ENCODE measurements around the gene SPEG. TPM values are rescaled to one million over a fixed set of nuclear protein-coding genes. Genes with fewer than 3 reads are reported as not detected.

Gene SPEG
- total and polyA plus RNA-seq, 2 donors (not counting 3 experiments of a cell fraction or from before 2014, with no cell fraction given) = 0.84 to 3.5 TPM

- no peak overlapping the region for H3K4me2 ChIP-seq (ENCODE audit: insufficient read depth, low read length)
- H3K4me1 ChIP-seq (ENCODE audit: control insufficient read depth, extremely low read depth, insufficient read depth, low read length) = peaks cover 4% of the 10 kb centered on the region
- ChIA-PET CTCF (interaction anchor here (0.6 to 2.6 kb wide), 10 partner anchors 11 to 216 kb away, joined by 3 to 24 read pairs (median 4); partner anchors contain the start of gene ANKZF1), POLR2A (no interaction called here)
- H3K9me3 ChIP-seq (replicated peaks; ENCODE audit: control insufficient read depth, insufficient read depth, low read length) = no peaks in the 10 kb centered on the region
- no peak overlapping the region for H2AFZ ChIP-seq (ENCODE audit: low read depth, low read length)
- peak; percentile 26 for FAIRE-seq
- no peak overlapping the region for H3K9ac ChIP-seq (replicated peaks; ENCODE audit: extremely low read depth, insufficient read depth, low read length)
- H3K9me1 ChIP-seq (replicated peaks; ENCODE audit: control insufficient read depth, extremely low read depth, insufficient read depth, low read length) = no peaks in the 10 kb centered on the region
- no peak overlapping the region for H3K27ac ChIP-seq (ENCODE audit: insufficient read depth, low read depth, low read length)
- dilution Hi-C loops (cut with MboI; ENCODE audit: extremely low pct_ligation_motif_present, low sequenced_read_pairs) (no loop called here), intact Hi-C loops (cut with micrococcal nuclease) (no loop called here)
- H3K27me3 ChIP-seq (ENCODE audit: control insufficient read depth in 2 of 2, insufficient read depth in 2 of 2, low read length in 2 of 2) = peaks cover 13 to 18% of the 10 kb centered on the region in 2 experiments
- H3K4me3 ChIP-seq (replicated peaks in 1 of 3; ENCODE audit: insufficient read depth in 1 of 3, low read depth in 1 of 3, low read length in 3 of 3) = no peak overlapping the region
- TF ChIP-seq MAX (IDR thresholded peaks at IDR 0.05; ENCODE audit: insufficient read depth, insufficient read length) (no peak), GATA2 (IDR thresholded peaks at IDR 0.05; ENCODE audit: insufficient read depth, insufficient read length, low read depth, low read length) (peak; percentile 13), FOS (IDR thresholded peaks at IDR 0.05; ENCODE audit: borderline replicate concordance, insufficient read depth, low read length) (no peak), EZH2 (IDR thresholded peaks at IDR 0.05; ENCODE audit: borderline replicate concordance, low read depth, low read length, severe bottlenecking) (no peak), POLR2A (IDR thresholded peaks at IDR 0.05; ENCODE audit: low read depth, low read length) (no peak), POLR2AphosphoS5 (IDR thresholded peaks at IDR 0.05; ENCODE audit: insufficient read depth, low read depth, low read length) (no peak)
- H3K36me3 ChIP-seq (ENCODE audit: control insufficient read depth in 2 of 2, extremely low read depth in 1 of 2, insufficient read depth in 2 of 2, low read length in 2 of 2) = no peaks in the 10 kb centered on the region
- no TSS peak for BruUV-seq (replicated peaks)
- DNase-seq (ENCODE audit: low read depth, low spot score) = peak; percentile 80
- H4K20me1 ChIP-seq (replicated peaks; ENCODE audit: control insufficient read depth, extremely low read depth, insufficient read depth, low read length) = no peaks in the 10 kb centered on the region
- no peaks in the 10 kb centered on the region for H3K79me2 ChIP-seq (ENCODE audit: control insufficient read depth, insufficient read depth, low read length)
These were observed 11.5 kb downstream of the SPEG start for GRCh38 chr2:219446101-219446504.

DNA sequence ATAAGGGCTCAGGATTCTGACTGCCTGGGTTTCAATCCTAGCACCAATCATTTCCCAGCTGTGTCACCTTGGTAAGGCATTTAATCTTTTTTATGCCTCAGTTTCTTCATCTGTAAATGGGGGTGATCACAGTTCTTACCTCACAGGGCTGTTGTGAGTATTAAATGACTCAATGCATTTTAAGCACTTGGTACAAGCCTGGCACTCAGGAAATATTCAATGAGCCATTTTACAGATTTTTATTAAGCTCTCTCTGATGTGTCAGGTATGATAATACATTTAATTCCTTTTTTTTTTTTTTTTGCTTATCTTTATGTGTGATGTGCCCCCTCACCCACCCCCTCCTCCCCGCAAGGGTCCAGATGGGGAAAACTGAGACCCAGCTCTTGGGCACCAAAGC is 12.0 kb downstream of the SPEG start:
- Histone ChIP-seq H3K9me3 (replicated peaks; ENCODE audit: control insufficient read depth, insufficient read depth, low read length) (no peaks in the 10 kb centered on the region), H3K9me1 (replicated peaks; ENCODE audit: control insufficient read depth, extremely low read depth, insufficient read depth, low read length) (no peaks in the 10 kb centered on the region), H3K27ac (ENCODE audit: insufficient read depth, low read depth, low read length) (no peak overlapping the region), H3K27me3 (ENCODE audit: control insufficient read depth in 2 of 2, insufficient read depth in 2 of 2, low read length in 2 of 2) (peaks cover 7 to 13% of the 10 kb centered on the region in 2 experiments), H3K4me3 (replicated peaks in 1 of 3; ENCODE audit: insufficient read depth in 1 of 3, low read depth in 1 of 3, low read length in 3 of 3) (no peak overlapping the region), H3K4me1 (ENCODE audit: control insufficient read depth, extremely low read depth, insufficient read depth, low read length) (peaks cover 4% of the 10 kb centered on the region), H3K79me2 (ENCODE audit: control insufficient read depth, insufficient read depth, low read length) (no peaks in the 10 kb centered on the region), H4K20me1 (replicated peaks; ENCODE audit: control insufficient read depth, extremely low read depth, insufficient read depth, low read length) (no peaks in the 10 kb centered on the region), H2AFZ (ENCODE audit: low read depth, low read length) (no peak overlapping the region), H3K9ac (replicated peaks; ENCODE audit: extremely low read depth, insufficient read depth, low read length) (no peak overlapping the region), H3K36me3 (ENCODE audit: control insufficient read depth in 2 of 2, extremely low read depth in 1 of 2, insufficient read depth in 2 of 2, low read length in 2 of 2) (no peaks in the 10 kb centered on the region), H3K4me2 (ENCODE audit: insufficient read depth, low read length) (no peak overlapping the region)
- DNase-seq (ENCODE audit: low read depth, low spot score) (no peak), FAIRE-seq (no peak)
- ChIA-PET CTCF (interaction anchor here (0.6 to 2.6 kb wide), 13 partner anchors 10 to 217 kb away, joined by 3 to 24 read pairs (median 3); partner anchors contain the start of gene ANKZF1), POLR2A (no interaction called here)
- intact Hi-C loops (cut with micrococcal nuclease) (no loop called here), dilution Hi-C loops (cut with MboI; ENCODE audit: extremely low pct_ligation_motif_present, low sequenced_read_pairs) (no loop called here)
- BruUV-seq (replicated peaks) = no TSS peak
- TF ChIP-seq POLR2A (IDR thresholded peaks at IDR 0.05; ENCODE audit: low read depth, low read length) (no peak), CTCF (IDR thresholded peaks at IDR 0.05; ENCODE audit: extremely low read depth in 1 of 2, insufficient read depth in 1 of 2, low read depth in 1 of 2, low read length in 2 of 2) (no peak), JUN (IDR thresholded peaks at IDR 0.05; ENCODE audit: borderline replicate concordance, insufficient read depth, insufficient read length, low read depth) (no peak), GATA2 (IDR thresholded peaks at IDR 0.05; ENCODE audit: insufficient read depth, insufficient read length, low read depth, low read length) (no peak), EZH2 (IDR thresholded peaks at IDR 0.05; ENCODE audit: borderline replicate concordance, low read depth, low read length, severe bottlenecking) (no peak), FOS (IDR thresholded peaks at IDR 0.05; ENCODE audit: borderline replicate concordance, insufficient read depth, low read length) (no peak), MAX (IDR thresholded peaks at IDR 0.05; ENCODE audit: insufficient read depth, insufficient read length) (no peak), POLR2AphosphoS5 (IDR thresholded peaks at IDR 0.05; ENCODE audit: insufficient read depth, low read depth, low read length) (no peak), MYC (IDR thresholded peaks at IDR 0.05; ENCODE audit: low read depth, low read length) (no peak)
